HepG2 (cell line): ENCODE results near the gene SRXN1. TPM values are rescaled to one million over a fixed set of nuclear protein-coding genes. Genes with fewer than 3 reads are reported as not detected.

ENCODE experiments used
- ATAC-seq: fragments of 200-7000 bp; cut with Tn5 transposase; 3 replicates; pipeline ENCODE4 v1.9.1; 2020; ENCODE audit warnings: mild to moderate bottlenecking, moderate library complexity
- BruUV-seq: library from RNA; stranded (reverse); fragments of 400-500 nt; replicated peaks from 2 replicates; lab custom pipeline; 2021; lab: Mats Ljungman, UMichigan
- CTCF ChIA-PET: fragments of 300-600 bp; formaldehyde crosslinking; extraction: SDS; loops from one replicate; lab custom pipeline; 2021; ENCODE audit warnings: low total read pairs, inconsistent platforms, low intra/inter-chr PET ratio; lab: Yijun Ruan, JAX
- POLR2A ChIA-PET: fragments of 350-600 bp; sonication (Branson Sonifier 250); formaldehyde crosslinking; loops from one replicate; lab custom pipeline; 2020; ENCODE audit warnings: antibody characterized with exemption, inconsistent platforms; lab: Yijun Ruan, JAX
- DNase-seq: peaks from one replicate; pipeline ENCODE4 v3.0.0-alpha.2; 2015; ENCODE audit warnings: low spot score
- FAIRE-seq: peaks from 3 replicates; lab custom pipeline; 2011; peaks lifted over from hg19 to GRCh38; lab: Jason Lieb, UNC
- H2AFZ ChIP-seq: one replicate; pipeline ENCODE4 v1.6.1; 2011; ENCODE audit warnings: low read length, inconsistent platforms
- H3K27ac ChIP-seq: fragments of 300-600 bp; 3 replicates; pipeline ENCODE4 v1.8.0; 2011; ENCODE audit warnings: mixed run types, mild to moderate bottlenecking, mixed read lengths, low read length, inconsistent platforms; ENCODE audit not compliant: insufficient read depth; ENCODE audit errors: extremely low read length
- H3K27me3 ChIP-seq, 2 experiments: fragments of 200-600 bp in 1 of 2; 2 replicates in 1 of 2; 3 replicates in 1 of 2; pipeline versions ENCODE4 v1.6.0 to v1.8.0; 2011; ENCODE audit warnings: low read length in 2 of 2, mild to moderate bottlenecking in 2 of 2, moderate library complexity in 2 of 2, inconsistent platforms in 1 of 2; ENCODE audit not compliant: insufficient read depth in 2 of 2, control insufficient read depth in 1 of 2
- H3K36me3 ChIP-seq, 2 experiments: fragments of 200-600 bp in 1 of 2; replicated peaks in 1 of 2; 2 replicates in 1 of 2; 3 replicates in 1 of 2; pipeline versions ENCODE4 v1.5.1 to v1.8.0; 2011; ENCODE audit warnings: low read length in 2 of 2, inconsistent platforms in 1 of 2; ENCODE audit not compliant: insufficient read depth in 2 of 2, control insufficient read depth in 1 of 2
- H3K4me1 ChIP-seq: 2 replicates; pipeline ENCODE4 v1.5.1; 2012; ENCODE audit warnings: low read length, inconsistent platforms; ENCODE audit not compliant: insufficient read depth
- H3K4me2 ChIP-seq: 2 replicates; pipeline ENCODE4 v1.6.0; 2011; ENCODE audit warnings: low read depth, low read length, inconsistent platforms
- H3K4me3 ChIP-seq, 3 experiments: fragments of 200-600 bp in 1 of 3; sonication (generic), shearing (Covaris generic) in 1 of 3; replicated peaks in 1 of 3; 2 replicates each; pipeline ENCODE4 v1.5.1; 2011 to 2016; ENCODE audit warnings: low read length in 3 of 3, inconsistent platforms in 2 of 3, low read depth in 2 of 3, mild to moderate bottlenecking in 2 of 3, control low read depth in 1 of 3, mixed read lengths in 1 of 3; ENCODE audit not compliant: insufficient read depth in 1 of 3
- H3K79me2 ChIP-seq: one replicate; pipeline ENCODE4 v1.6.1; 2011; ENCODE audit warnings: low read length, inconsistent platforms; ENCODE audit not compliant: insufficient read depth
- H3K9ac ChIP-seq: 2 replicates; pipeline ENCODE4 v1.6.0; 2011; ENCODE audit warnings: mild to moderate bottlenecking, low read depth, low read length, inconsistent platforms; ENCODE audit not compliant: insufficient read depth
- H3K9me3 ChIP-seq: 2 replicates; pipeline ENCODE4 v1.5.1; 2012; ENCODE audit warnings: mild to moderate bottlenecking, low read length
- H4K20me1 ChIP-seq: 2 replicates; pipeline ENCODE4 v1.6.0; 2011; ENCODE audit warnings: inconsistent platforms, mild to moderate bottlenecking, low read length, moderate library complexity; ENCODE audit not compliant: insufficient read depth
- EZH2 ChIP-seq: conservative IDR thresholded peaks from 2 replicates; pipeline ENCODE4 v1.6.1; 2012; ENCODE audit warnings: mild to moderate bottlenecking, low read depth, low read length, moderate library complexity
- KDM4B ChIP-seq: sonication (generic); formaldehyde crosslinking; IDR thresholded peaks from 2 replicates; pipeline ENCODE4 v1.4.0; 2020; ENCODE audit warnings: missing genetic modification reagents
- NFIC ChIP-seq: IDR thresholded peaks from 2 replicates; pipeline ENCODE4 v1.6.1; 2012; ENCODE audit warnings: mild to moderate bottlenecking, low read length, inconsistent platforms
- ZNF333 ChIP-seq: sonication (generic); formaldehyde crosslinking; IDR thresholded peaks from 2 replicates; pipeline ENCODE4 v1.4.0; 2020; ENCODE audit warnings: mild to moderate bottlenecking, missing genetic modification reagents, borderline replicate concordance
- ZNF687 ChIP-seq: sonication (generic); formaldehyde crosslinking; IDR thresholded peaks from 2 replicates; pipeline ENCODE4 v1.5.1; 2020; ENCODE audit warnings: mild to moderate bottlenecking, missing genetic modification reagents, moderate library complexity
- ZNF768 ChIP-seq: sonication (generic); formaldehyde crosslinking; IDR thresholded peaks from 2 replicates; pipeline ENCODE4 v1.4.0; 2020; ENCODE audit warnings: missing genetic modification reagents
- WGBS: methylation state at CpG from one replicate; pipeline ENCODE4 v1.1.6; 2017; ENCODE audit warnings: low lambda C conversion rate; 5-methylcytosine and 5-hydroxymethylcytosine counted together
- in situ Hi-C: cut with HindIII; loops from 2 replicates; pipeline ENCODE4 v1.10.0; 2017; ENCODE audit warnings: low pct_unique_long_range_greater_than_20kb; ENCODE audit not compliant: extremely low pct_ligation_motif_present
- intact Hi-C: fragments of 100-400 bp; cut with micrococcal nuclease; formaldehyde crosslinking; loops from one replicate; pipeline ENCODE4 v1.10.0; 2022; ENCODE audit not compliant: unreplicated experiment
- polyA plus RNA-seq, 8 experiments: library from polyadenylated mRNA; depleted of rRNA in 3 of 8; stranded (reverse) in 7 of 8; unstranded in 1 of 8; fragments of >200 nt; fragmentation: Illumina TruSeq in 4 of 8; extraction: Trizol in 4 of 8; gene quantifications; 2 replicates each; pipeline versions ENCODE4 v1.2.1 to v1.2.3, GENCODE V29; 2011 to 2016; ENCODE audit warnings: low read depth in 4 of 8, missing spikeins in 1 of 8, mixed read lengths in 1 of 8; ENCODE audit not compliant: insufficient read depth in 1 of 8
- total RNA-seq, 5 experiments: library from RNA; depleted of rRNA; stranded (reverse); fragments of >200 nt; fragmentation: Illumina TruSeq; extraction: Trizol; gene quantifications; 2 replicates each; pipeline ENCODE4 v1.2.3, GENCODE V29; 2016; ENCODE audit warnings: low read depth in 1 of 5

The SRXN1 gene
- total and polyA plus RNA-seq, 2 of the 13 experiments (the other 11 are each of a cell fraction or from before 2014, with no cell fraction given): 29.9 to 87.7 TPM

GRCh38 chr20:611047-611842, 41.8 kb downstream of the SRXN1 start (continued):
- peak; percentile 14; the same call in 1 of the 2 replicates for TF ChIP-seq ZNF687 (CRISPR knock-in tag)
- TF ChIP-seq ZNF333 (CRISPR knock-in tag): no peak
- TF ChIP-seq KDM4B: 0 out of 2 replicates have a peak, but pooled peaks have one; percentile 8
- TF ChIP-seq EZH2: 0 out of 2 replicates have a peak, but pooled peaks have one; percentile 69
- TF ChIP-seq, all 625 proteins: peak for 6

DNA sequence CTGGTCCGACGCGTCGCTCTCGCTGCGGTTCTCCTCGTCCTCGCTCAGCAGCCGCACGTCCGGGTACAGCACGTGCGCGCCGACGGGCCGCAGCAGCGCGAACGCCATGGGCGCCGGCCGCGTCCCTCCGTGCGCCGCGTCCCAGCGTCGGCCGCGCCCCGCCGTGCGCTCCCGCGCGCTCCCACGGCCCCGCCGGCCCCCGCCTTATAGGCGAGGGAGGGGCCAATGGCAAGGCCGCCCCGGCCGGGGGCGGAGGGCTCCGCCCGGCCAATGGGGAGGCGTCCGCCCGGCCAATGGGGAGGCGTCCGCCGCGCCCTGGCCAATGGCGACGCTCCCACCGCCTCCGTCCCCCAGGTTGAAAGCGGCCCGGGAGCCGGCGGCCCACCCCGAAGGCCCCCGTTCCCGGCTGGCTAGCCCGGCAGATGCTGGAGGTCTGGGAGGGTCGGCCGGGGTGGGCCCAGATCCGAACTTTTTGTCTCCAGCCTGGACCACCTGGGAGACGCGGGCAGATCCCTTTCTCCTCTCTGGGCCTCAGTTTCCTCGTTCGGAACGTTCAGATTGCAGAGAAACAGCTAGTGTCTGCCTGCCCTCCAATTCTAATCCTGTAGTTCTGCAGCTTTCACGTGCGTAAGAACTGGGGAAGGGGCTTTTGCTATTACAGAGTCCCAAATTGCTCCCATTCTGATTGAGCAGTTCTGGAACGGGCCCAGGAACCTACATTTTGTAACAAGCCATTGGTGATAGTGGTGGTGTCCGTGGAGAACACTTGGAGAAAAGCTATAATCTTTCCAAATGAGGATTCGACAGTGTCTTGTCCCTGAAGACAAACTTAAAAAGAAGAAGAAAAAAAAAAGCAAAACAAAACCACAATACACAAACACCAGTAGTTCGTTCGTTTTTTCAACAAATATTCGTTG, 42.6 kb downstream of the SRXN1 start, which contains the start of gene TCF15:
TSS of gene TCF15 (minus strand) at position 180 of the 917 bp plus-strand sequence. CDS start at position 108, 72 bp downstream.
- intact Hi-C loops (no loop called here), in situ Hi-C loops (no loop called here)
- Histone ChIP-seq H3K4me2 (peak within 1 kb of the TSS; percentile 28; the same call in 1 of the 2 replicates), H3K9ac (no peak within 1 kb of the TSS), H3K36me3 (no peaks in the 10 kb centered on the region), H3K4me3 (peak within 1 kb of the TSS in 1 of 3 experiments; percentile 18; a peak in 1 of 6 replicates), H3K4me1 (peaks cover 13% of the 10 kb centered on the region), H3K9me3 (no peaks in the 10 kb centered on the region), H2AFZ (no peak within 1 kb of the TSS), H3K27me3 (peaks cover 19 to 66% of the 10 kb centered on the region in 2 experiments), H4K20me1 (no peaks in the 10 kb centered on the region), H3K27ac (no peak within 1 kb of the TSS), H3K79me2 (no peaks in the 10 kb centered on the region)
- ChIA-PET CTCF (no interaction called here), POLR2A (no interaction called here)
- DNase-seq (no peak), FAIRE-seq (no peak), ATAC-seq (no peak)
- BruUV-seq: no TSS peak
- no peak for TF ChIP-seq NFIC
- TF ChIP-seq ZNF768 (CRISPR knock-in tag): peak; percentile 16; the same call in 1 of the 2 replicates
- whole genome bisulfite sequencing: 72% methylated on average over 81 of the region's 84 CpGs
